ENCODE results near the gene TMX1. TPM values are rescaled to one million over a fixed set of nuclear protein-coding genes. Genes with fewer than 3 reads are reported as not detected.

The TMX1 gene
- total RNA-seq, 1 experiment from 2014 or later: 35.3 TPM

GRCh38 chr14:51202914-51203665 lies 37.0 kb upstream of the TMX1 start:
- DNase-seq: no peak
- no TSS peak for BruUV-seq (replicated peaks)
- no peak overlapping the region for H3K27ac ChIP-seq
- H3K4me2 ChIP-seq: no peak overlapping the region
- H3K4me3 ChIP-seq: no peak overlapping the region
- no peak overlapping the region for H2AFZ ChIP-seq
- H3K79me2 ChIP-seq (ENCODE audit: low read depth): no peaks in the 10 kb centered on the region
- H3K4me1 ChIP-seq (replicated peaks; ENCODE audit: insufficient read depth): no peaks in the 10 kb centered on the region
- POLR2A ChIA-PET (ENCODE audit: unreplicated experiment): no interaction called here
- H3F3A ChIP-seq (ENCODE audit: insufficient read depth, low read depth): no peaks in the 10 kb centered on the region
- no peaks in the 10 kb centered on the region for H3K9me3 ChIP-seq (ENCODE audit: insufficient read depth, low read depth)
- CTCF ChIA-PET: no interaction called here
- no peaks in the 10 kb centered on the region for H3K36me3 ChIP-seq (ENCODE audit: low read depth)
- no peaks in the 10 kb centered on the region for H3K9me2 ChIP-seq (ENCODE audit: insufficient read depth)
- no peaks in the 10 kb centered on the region for H4K20me1 ChIP-seq (ENCODE audit: insufficient read depth)
- intact Hi-C loops (cut with micrococcal nuclease; ENCODE audit: unreplicated experiment): no loop called here
- H3K27me3 ChIP-seq (ENCODE audit: insufficient read depth, low read depth): no peaks in the 10 kb centered on the region
- TF ChIP-seq EZH2 (IDR thresholded peaks at IDR 0.05; ENCODE audit: low read depth) (no peak), CTCF (conservative IDR thresholded peaks at IDR 0.05) (no peak)

- Histone ChIP-seq H3F3A (ENCODE audit: insufficient read depth, low read depth) (no peaks in the 10 kb centered on the region), H3K4me3 (no peak overlapping the region), H3K9me3 (ENCODE audit: insufficient read depth, low read depth) (no peaks in the 10 kb centered on the region), H3K9me2 (ENCODE audit: insufficient read depth) (no peaks in the 10 kb centered on the region), H2AFZ (no peak overlapping the region), H3K79me2 (ENCODE audit: low read depth) (no peaks in the 10 kb centered on the region), H4K20me1 (ENCODE audit: insufficient read depth) (no peaks in the 10 kb centered on the region), H3K27me3 (ENCODE audit: insufficient read depth, low read depth) (no peaks in the 10 kb centered on the region), H3K36me3 (ENCODE audit: low read depth) (no peaks in the 10 kb centered on the region), H3K4me2 (no peak overlapping the region), H3K4me1 (replicated peaks; ENCODE audit: insufficient read depth) (no peaks in the 10 kb centered on the region), H3K27ac (no peak overlapping the region)
- no TSS peak for BruUV-seq (replicated peaks)
- ChIA-PET CTCF (no interaction called here), POLR2A (ENCODE audit: unreplicated experiment) (no interaction called here)
- no peak for DNase-seq
- no peak for TF ChIP-seq EZH2 (IDR thresholded peaks at IDR 0.05; ENCODE audit: low read depth)
- no peak for TF ChIP-seq CTCF (conservative IDR thresholded peaks at IDR 0.05)
- intact Hi-C loops (cut with micrococcal nuclease; ENCODE audit: unreplicated experiment): no loop called here
These were observed 36.2 kb upstream of the TMX1 start for GRCh38 chr14:51203881-51204280.

GRCh38 chr14:51205486-51205885 lies 34.6 kb upstream of the TMX1 start:
- H3K79me2 ChIP-seq (ENCODE audit: low read depth): no peaks in the 10 kb centered on the region
- DNase-seq: no peak
- no peak overlapping the region for H3K4me3 ChIP-seq
- H3K9me2 ChIP-seq (ENCODE audit: insufficient read depth): no peaks in the 10 kb centered on the region
- BruUV-seq (replicated peaks): no TSS peak
- no peak overlapping the region for H2AFZ ChIP-seq
- H3K4me1 ChIP-seq (replicated peaks; ENCODE audit: insufficient read depth): no peaks in the 10 kb centered on the region
- ChIA-PET POLR2A (ENCODE audit: unreplicated experiment) (no interaction called here), CTCF (no interaction called here)
- H3K4me2 ChIP-seq: no peak overlapping the region
- H3K27me3 ChIP-seq (ENCODE audit: insufficient read depth, low read depth): no peaks in the 10 kb centered on the region
- no peaks in the 10 kb centered on the region for H3K36me3 ChIP-seq (ENCODE audit: low read depth)
- no peaks in the 10 kb centered on the region for H4K20me1 ChIP-seq (ENCODE audit: insufficient read depth)
- no peaks in the 10 kb centered on the region for H3K9me3 ChIP-seq (ENCODE audit: insufficient read depth, low read depth)
- no peak for TF ChIP-seq EZH2 (IDR thresholded peaks at IDR 0.05; ENCODE audit: low read depth)
- TF ChIP-seq CTCF (conservative IDR thresholded peaks at IDR 0.05): no peak
- no peak overlapping the region for H3K27ac ChIP-seq
- no peaks in the 10 kb centered on the region for H3F3A ChIP-seq (ENCODE audit: insufficient read depth, low read depth)
- intact Hi-C loops (cut with micrococcal nuclease; ENCODE audit: unreplicated experiment): no loop called here

Data from PC-9 (cell line).